Fibroblast of the aortic adventitia (primary cell): ENCODE data around the gene ALCAM. TPM values are rescaled to one million over a fixed set of nuclear protein-coding genes. Genes with fewer than 3 reads are reported as not detected.
A peak's percentile ranks its signal among the peaks of the same experiment; 100 is the strongest.

ENCODE experiments used
- DNase-seq: peaks from one replicate; pipeline ENCODE4 v3.0.0-alpha.2; 2010; ENCODE audit warnings: low read depth
- H3K4me3 ChIP-seq: 2 replicates; pipeline ENCODE4 v1.5.1; 2011; ENCODE audit warnings: low read depth, mild to moderate bottlenecking, control low read depth, low read length, moderate library complexity
- CTCF ChIP-seq: IDR thresholded peaks from 2 replicates; pipeline ENCODE4 v1.5.1; 2011; ENCODE audit warnings: mild to moderate bottlenecking, low read length, control low read depth, inconsistent platforms; ENCODE audit not compliant: insufficient read depth
- total RNA-seq: library from RNA; depleted of rRNA; stranded (reverse); fragments of >200 nt; gene quantifications from 2 replicates; pipeline ENCODE4 v1.2.3, GENCODE V29; 2012; ENCODE audit warnings: low replicate concordance

ALCAM gene
- total RNA-seq, 1 donor = 203 TPM

GRCh38 chr3:105504440-105504951, 137.8 kb downstream of the ALCAM start:
- H3K4me3 ChIP-seq = no peak overlapping the region
- DNase-seq = no peak
- TF ChIP-seq CTCF = no peak

GRCh38 chr3:105505170-105505569, 138.5 kb downstream of the ALCAM start:
- DNase-seq = no peak
- no peak overlapping the region for H3K4me3 ChIP-seq
- TF ChIP-seq CTCF = no peak

GRCh38 chr3:105511031-105511430, 144.3 kb downstream of the ALCAM start:
- H3K4me3 ChIP-seq = no peak overlapping the region
- DNase-seq = no peak
- TF ChIP-seq CTCF = no peak

- no peak for DNase-seq
- no peak overlapping the region for H3K4me3 ChIP-seq
- TF ChIP-seq CTCF = no peak
Observed at GRCh38 chr3:105512061-105512460, 145.4 kb downstream of the ALCAM start.

GRCh38 chr3:105513042-105513441, 146.3 kb downstream of the ALCAM start:
- no peak for TF ChIP-seq CTCF
- DNase-seq = peak; percentile 87
- H3K4me3 ChIP-seq = no peak overlapping the region

- H3K4me3 ChIP-seq = no peak overlapping the region
- DNase-seq = no peak
- TF ChIP-seq CTCF = no peak
Observed at GRCh38 chr3:105513886-105514285, 147.2 kb downstream of the ALCAM start.

- no peak for DNase-seq
- no peak for TF ChIP-seq CTCF
- H3K4me3 ChIP-seq = no peak overlapping the region
Observed at GRCh38 chr3:105515372-105515771, 148.7 kb downstream of the ALCAM start.
